T-helper 1 cell treated with Interleukin-12 subunit alpha and Interleukin-12 subunit beta and Interleukin-4 antibody, amounts not matched to agents 30 μg/mL and 1 μg/mL, for 36 hours (primary cell): ENCODE results near the gene RIPOR3.
A peak's percentile ranks its signal among the peaks of the same experiment; 100 is the strongest.
"Not testable (repeated sequence)": the region's sequence is repeated elsewhere in the genome, so short reads cannot be mapped to it uniquely, and the experiment has no call there.

Source experiments
- H3K27ac Mint-ChIP-seq: one replicate; pipeline ENCODE4 v1.8.0; 2021; ENCODE audit warnings: mild to moderate bottlenecking, mixed read lengths
- H3K27me3 Mint-ChIP-seq: one replicate; pipeline ENCODE4 v1.8.0; 2021; ENCODE audit warnings: low read depth, mixed read lengths
- H3K36me3 Mint-ChIP-seq: one replicate; pipeline ENCODE4 v1.8.0; 2021; ENCODE audit warnings: low read depth, mixed read lengths
- H3K4me1 Mint-ChIP-seq: one replicate; pipeline ENCODE4 v1.8.0; 2021; ENCODE audit warnings: low read depth, mixed read lengths
- H3K4me3 Mint-ChIP-seq: one replicate; pipeline ENCODE4 v1.8.0; 2021; ENCODE audit warnings: mild to moderate bottlenecking, moderate library complexity, mixed read lengths
- H3K9me3 Mint-ChIP-seq: one replicate; pipeline ENCODE4 v1.8.0; 2021; ENCODE audit warnings: mixed read lengths

Gene RIPOR3

DNA sequence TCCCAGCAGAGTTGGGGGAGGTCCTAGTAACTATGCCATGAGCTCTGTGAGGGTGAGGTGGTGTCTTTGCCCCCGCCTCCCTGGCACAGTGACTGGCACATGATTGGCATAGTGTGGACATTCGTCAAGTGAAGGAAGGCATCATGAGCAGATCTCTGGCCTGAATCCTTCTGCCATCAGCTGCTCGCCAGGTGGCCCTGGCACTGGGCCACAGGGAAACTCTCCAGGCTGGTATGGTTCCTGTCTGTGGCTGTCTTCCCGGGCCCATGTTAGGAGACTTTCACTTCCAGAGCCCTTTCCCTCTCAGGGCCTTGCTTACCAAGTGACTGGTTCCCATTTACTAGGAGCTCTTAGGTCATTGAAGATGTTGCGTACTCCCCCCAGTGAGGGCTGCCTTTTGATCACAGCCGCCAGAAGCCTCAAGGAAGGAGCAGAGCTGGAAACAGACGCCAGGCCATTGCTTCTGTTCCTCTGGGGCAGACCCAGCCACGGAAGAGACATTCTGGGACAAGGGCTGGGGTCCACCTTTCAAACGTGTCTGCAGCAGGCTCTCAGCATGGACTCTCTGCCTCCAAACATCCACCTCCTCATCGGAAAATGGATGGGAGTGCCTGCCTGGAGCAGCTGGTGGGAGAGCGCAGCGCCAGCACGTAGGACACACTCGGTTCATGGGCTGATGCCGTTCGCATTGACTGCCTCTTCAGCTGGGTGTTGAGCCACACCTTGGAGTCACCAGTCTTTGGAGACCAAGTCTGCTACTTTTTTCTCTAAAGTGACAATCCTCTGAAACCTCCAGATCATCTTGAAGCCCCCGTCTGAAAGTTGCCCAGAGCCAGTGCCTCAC, 113.9 kb downstream of the RIPOR3 start:
- H3K9me3 Mint-ChIP-seq = no peaks in the 10 kb centered on the region
- H3K36me3 Mint-ChIP-seq = peaks cover 53% of the 10 kb centered on the region

GRCh38 chr20:50575865-50576720, 115.2 kb downstream of the RIPOR3 start:
- Mint-ChIP-seq H3K9me3 (no peaks in the 10 kb centered on the region), H3K4me1 (peaks cover 20% of the 10 kb centered on the region), H3K4me3 (no peak overlapping the region), H3K27ac (peak overlapping the region; percentile 62), H3K27me3 (no peaks in the 10 kb centered on the region), H3K36me3 (peaks cover 52% of the 10 kb centered on the region)

More for the DNA sequence above, 113.9 kb downstream of the RIPOR3 start:
- no peak overlapping the region for H3K27ac Mint-ChIP-seq
- H3K4me3 Mint-ChIP-seq = no peak overlapping the region
- no peaks in the 10 kb centered on the region for H3K27me3 Mint-ChIP-seq
- H3K4me1 Mint-ChIP-seq = peaks cover 16% of the 10 kb centered on the region

DNA sequence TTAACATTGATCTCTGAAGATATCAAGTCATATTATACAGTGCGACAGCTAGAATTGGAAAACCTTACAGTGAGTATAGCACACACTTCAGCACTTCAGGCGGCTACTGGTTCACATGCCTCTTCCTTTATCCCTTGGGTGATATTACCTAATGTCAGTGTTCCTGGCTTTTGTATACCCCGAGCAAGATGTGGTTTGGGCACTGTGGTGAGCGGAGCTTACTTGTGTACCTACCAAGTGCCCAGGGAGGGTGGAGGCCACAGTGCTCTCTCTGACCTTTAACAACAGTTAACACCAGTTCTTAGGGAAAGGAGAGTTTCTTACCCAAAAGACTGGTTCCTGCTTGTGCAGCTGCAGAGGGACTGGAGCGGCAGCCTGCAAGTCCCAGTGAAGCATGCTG, 116.8 kb downstream of the RIPOR3 start:
- Mint-ChIP-seq H3K4me1 (peaks cover 33% of the 10 kb centered on the region), H3K36me3 (peaks cover 46% of the 10 kb centered on the region), H3K27me3 (no peaks in the 10 kb centered on the region), H3K4me3 (no peak overlapping the region), H3K9me3 (no peaks in the 10 kb centered on the region), H3K27ac (no peak overlapping the region)

GRCh38 chr20:50574108-50574507, 117.2 kb downstream of the RIPOR3 start:
- no peaks in the 10 kb centered on the region for H3K9me3 Mint-ChIP-seq
- no peaks in the 10 kb centered on the region for H3K27me3 Mint-ChIP-seq
- peaks cover 46% of the 10 kb centered on the region for H3K36me3 Mint-ChIP-seq
- H3K27ac Mint-ChIP-seq = no peak overlapping the region
- H3K4me1 Mint-ChIP-seq = peaks cover 38% of the 10 kb centered on the region
- no peak overlapping the region for H3K4me3 Mint-ChIP-seq

DNA sequence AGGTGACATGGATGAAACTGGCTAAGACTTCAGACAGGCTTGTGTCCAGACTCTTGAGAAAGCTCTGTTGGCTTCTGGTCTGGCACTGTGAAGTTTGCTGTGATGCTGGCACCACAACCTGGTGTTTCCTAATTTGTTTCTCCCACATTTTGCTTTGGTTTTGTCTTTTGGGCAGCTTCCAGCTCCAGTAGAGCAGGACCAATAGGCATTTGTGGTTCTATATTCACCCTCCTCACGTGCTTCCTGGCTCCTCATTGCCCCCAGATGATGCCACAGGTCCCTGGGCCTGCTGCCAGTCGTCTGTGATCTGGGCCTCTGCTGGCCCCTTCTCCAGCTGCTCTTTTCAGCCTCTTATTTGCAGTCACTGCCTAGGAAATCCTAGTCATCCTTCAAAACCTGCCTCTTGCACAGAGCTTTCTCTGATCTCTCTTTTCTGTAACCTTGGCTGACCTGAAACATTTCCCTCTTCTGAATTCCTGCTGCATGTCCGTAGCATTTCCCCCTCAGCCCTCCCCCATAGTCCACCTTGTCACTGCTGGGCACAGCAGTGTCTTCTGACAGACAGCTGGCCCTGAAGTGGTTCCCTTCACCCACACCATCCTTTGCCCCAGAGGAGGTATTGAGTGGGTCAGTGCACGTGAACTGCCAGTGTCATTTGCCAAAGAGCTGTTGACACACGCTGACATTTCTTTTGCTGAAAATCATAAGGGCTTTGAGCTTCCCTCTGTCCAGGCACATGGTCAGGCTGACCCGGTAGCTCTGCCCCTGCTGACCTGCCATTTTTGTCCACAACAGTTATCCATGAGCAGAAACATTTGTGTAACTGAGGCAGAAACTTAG, 118.2 kb downstream of the RIPOR3 start:
- no peak overlapping the region for H3K4me3 Mint-ChIP-seq
- H3K27ac Mint-ChIP-seq = no peak overlapping the region
- H3K27me3 Mint-ChIP-seq = no peaks in the 10 kb centered on the region
- no peaks in the 10 kb centered on the region for H3K9me3 Mint-ChIP-seq
- H3K36me3 Mint-ChIP-seq = peaks cover 51% of the 10 kb centered on the region
- peaks cover 47% of the 10 kb centered on the region for H3K4me1 Mint-ChIP-seq

GRCh38 chr20:50571466-50571865, 119.9 kb downstream of the RIPOR3 start:
- Mint-ChIP-seq H3K36me3 (peaks cover 53% of the 10 kb centered on the region), H3K27ac (no peak overlapping the region)

GRCh38 chr20:50569864-50570836, 121.2 kb downstream of the RIPOR3 start:
- H3K4me1 Mint-ChIP-seq = peaks cover 53% of the 10 kb centered on the region

More at GRCh38 chr20:50571466-50571865, 119.9 kb downstream of the RIPOR3 start:
- Mint-ChIP-seq H3K27me3 (no peaks in the 10 kb centered on the region), H3K9me3 (no peaks in the 10 kb centered on the region), H3K4me1 (peaks cover 58% of the 10 kb centered on the region), H3K4me3 (no peak overlapping the region)

DNA sequence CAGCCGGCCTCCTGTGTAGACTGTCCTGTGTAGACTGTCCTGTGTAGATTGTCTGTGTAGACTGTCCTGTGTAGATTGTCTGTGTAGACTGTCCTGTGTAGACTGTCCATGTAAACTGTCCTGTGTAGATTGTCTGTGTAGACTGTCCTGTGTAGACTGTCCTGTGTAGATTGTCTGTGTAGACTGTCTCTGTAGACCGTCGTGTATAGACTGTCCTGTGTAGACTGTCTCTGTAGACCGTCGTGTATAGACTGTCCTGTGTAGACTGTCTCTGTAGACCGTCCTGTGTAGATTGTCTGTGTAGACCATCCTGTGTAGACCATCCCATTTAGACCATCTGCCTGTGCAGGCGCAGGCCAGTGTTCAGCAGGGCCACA, 121.9 kb downstream of the RIPOR3 start:
- H3K27me3 Mint-ChIP-seq, H3K9me3 Mint-ChIP-seq, H3K4me3 Mint-ChIP-seq: not testable (repeated sequence)
- Mint-ChIP-seq H3K36me3 (peaks cover 52% of the 10 kb centered on the region), H3K4me1 (peaks cover 55% of the 10 kb centered on the region), H3K27ac (peak overlapping the region; percentile 17)

More at GRCh38 chr20:50569864-50570836, 121.2 kb downstream of the RIPOR3 start:
- no peaks in the 10 kb centered on the region for H3K9me3 Mint-ChIP-seq
- H3K27me3 Mint-ChIP-seq = no peaks in the 10 kb centered on the region
- peak overlapping the region; percentile 18 for H3K4me3 Mint-ChIP-seq
- H3K36me3 Mint-ChIP-seq = peaks cover 54% of the 10 kb centered on the region
- peak overlapping the region; percentile 84 for H3K27ac Mint-ChIP-seq

GRCh38 chr20:50568549-50568942, 122.8 kb downstream of the RIPOR3 start:
- H3K9me3 Mint-ChIP-seq = no peaks in the 10 kb centered on the region
- no peak overlapping the region for H3K4me3 Mint-ChIP-seq
- peaks cover 49% of the 10 kb centered on the region for H3K36me3 Mint-ChIP-seq
- H3K27ac Mint-ChIP-seq = no peak overlapping the region
- no peaks in the 10 kb centered on the region for H3K27me3 Mint-ChIP-seq
- H3K4me1 Mint-ChIP-seq = peaks cover 55% of the 10 kb centered on the region

- Mint-ChIP-seq H3K36me3 (peaks cover 49% of the 10 kb centered on the region), H3K27ac (no peak overlapping the region), H3K27me3 (no peaks in the 10 kb centered on the region), H3K4me3 (no peak overlapping the region), H3K4me1 (peaks cover 55% of the 10 kb centered on the region), H3K9me3 (no peaks in the 10 kb centered on the region)
Measured at GRCh38 chr20:50567860-50568548, 123.3 kb downstream of the RIPOR3 start.

- Mint-ChIP-seq H3K27me3 (no peaks in the 10 kb centered on the region), H3K9me3 (no peaks in the 10 kb centered on the region), H3K4me3 (no peak overlapping the region), H3K4me1 (peaks cover 63% of the 10 kb centered on the region), H3K27ac (no peak overlapping the region), H3K36me3 (peaks cover 61% of the 10 kb centered on the region)
Measured at GRCh38 chr20:50565871-50566270, 125.5 kb downstream of the RIPOR3 start.

DNA sequence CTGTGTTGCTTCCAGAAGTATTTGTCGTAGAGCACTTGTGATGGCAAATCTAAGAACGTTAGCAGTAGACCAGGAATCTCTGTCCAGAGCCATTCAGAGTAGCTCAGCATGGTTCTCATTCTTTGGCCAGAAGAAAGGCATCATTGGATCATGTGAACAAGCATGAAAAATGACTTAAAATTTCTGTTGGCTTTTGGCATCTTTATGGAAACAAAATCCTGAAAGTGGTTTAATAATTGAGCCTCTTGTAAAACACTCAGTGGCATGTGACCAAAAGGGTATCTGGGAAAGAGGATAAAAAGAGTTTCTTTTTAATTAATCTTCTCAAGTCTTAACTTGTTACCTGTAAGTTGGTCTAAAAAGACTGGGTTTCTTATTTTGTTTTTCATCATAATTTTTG, 126.0 kb downstream of the RIPOR3 start:
- Mint-ChIP-seq H3K4me3 (no peak overlapping the region), H3K36me3 (peaks cover 61% of the 10 kb centered on the region), H3K4me1 (peaks cover 60% of the 10 kb centered on the region), H3K27me3 (no peaks in the 10 kb centered on the region), H3K27ac (no peak overlapping the region), H3K9me3 (no peaks in the 10 kb centered on the region)
